GM18868 (cell line): ENCODE measurements around the gene COL4A2.
A peak's percentile ranks its signal among the peaks of the same experiment; 100 is the strongest.

Experiments used
- ATAC-seq: cut with Tn5 transposase; IDR thresholded peaks from one replicate; pipeline ENCODE4 v1.9.1; 2021; ENCODE audit warnings: mild to moderate bottlenecking, moderate library complexity; ENCODE audit not compliant: unreplicated experiment

Gene COL4A2

DNA sequence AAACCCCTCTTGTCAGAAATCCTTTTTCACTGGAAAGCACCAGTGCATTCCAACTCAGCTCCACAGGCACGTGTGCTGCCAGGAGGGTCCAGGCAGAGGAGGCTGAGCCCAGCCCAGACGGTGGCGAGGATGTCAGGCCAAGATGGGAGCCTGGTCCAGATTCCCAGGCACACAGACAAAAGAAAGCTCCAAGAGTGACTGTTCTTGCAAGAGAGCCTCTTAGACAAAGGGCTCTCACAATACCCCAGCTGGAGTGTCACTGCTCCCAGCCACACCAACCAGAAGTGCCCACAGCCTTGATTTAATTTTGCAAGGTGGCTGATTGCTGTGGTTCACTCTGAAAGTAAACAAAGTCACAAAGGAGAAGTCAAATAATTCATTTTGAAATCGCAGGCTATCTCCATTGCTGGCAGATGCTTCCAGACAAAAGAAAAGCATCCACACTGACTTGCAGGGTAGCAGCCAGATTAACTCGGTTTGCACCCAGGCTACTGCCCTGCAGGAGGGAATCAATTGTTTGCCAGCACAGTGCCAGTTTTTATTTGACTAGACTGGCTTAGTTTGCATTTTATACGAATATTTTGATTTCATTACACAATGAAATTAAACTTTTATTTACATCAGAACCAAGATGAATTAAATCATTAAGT lies 159.3 kb downstream of the COL4A2 start:
- no peak for ATAC-seq

DNA sequence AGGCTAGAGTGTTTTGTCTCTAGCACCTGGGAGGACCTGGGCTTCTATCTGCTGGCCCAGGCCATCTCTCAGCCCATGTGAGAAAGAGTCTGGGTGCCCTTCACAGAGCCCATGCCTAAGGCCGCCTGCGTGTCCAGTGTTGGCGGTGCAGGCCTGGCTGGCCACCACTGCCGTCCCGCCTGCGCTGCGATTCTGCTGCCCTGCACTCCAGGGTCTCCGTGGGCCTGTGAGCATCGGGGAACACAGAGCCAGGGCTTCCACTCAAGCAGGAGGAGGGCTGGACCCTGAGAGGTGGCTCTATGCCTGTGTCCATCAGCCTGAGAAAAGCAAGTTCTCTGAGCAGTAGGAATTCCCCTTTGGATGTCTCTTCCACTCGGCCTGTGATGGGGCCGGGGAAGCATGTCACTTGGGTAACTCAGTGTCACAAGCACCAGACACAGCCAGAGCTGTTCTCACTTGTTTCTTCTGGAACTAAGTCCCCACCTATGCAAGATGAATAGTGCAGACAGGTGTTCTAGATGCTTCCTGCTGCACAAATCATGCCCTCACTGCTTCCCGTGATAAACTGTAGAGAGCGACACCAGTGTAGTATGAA lies 160.5 kb downstream of the COL4A2 start:
- no peak for ATAC-seq

DNA sequence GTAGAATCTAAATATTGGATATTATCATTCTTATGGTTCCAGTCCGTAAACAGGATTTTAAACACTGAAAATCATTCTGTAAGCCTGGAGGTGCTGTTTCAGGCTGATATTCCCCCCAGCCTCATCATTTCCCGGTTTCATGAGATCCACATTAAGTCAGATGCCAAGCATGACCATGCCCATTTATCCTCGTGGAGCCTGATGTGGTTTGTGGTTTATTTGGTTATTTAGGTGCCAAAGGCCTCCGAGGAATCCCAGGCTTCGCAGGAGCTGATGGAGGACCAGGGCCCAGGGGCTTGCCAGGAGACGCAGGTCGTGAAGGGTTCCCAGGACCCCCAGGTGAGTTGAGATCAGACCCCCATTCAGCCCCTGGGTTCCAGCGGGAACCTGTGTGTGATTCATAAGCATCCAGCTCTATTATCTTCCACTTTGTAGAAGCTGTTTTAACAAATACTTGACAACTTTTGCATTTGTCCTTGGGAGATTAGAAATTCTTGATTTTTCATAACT lies 162.0 kb downstream of the COL4A2 start:
- no peak for ATAC-seq

DNA sequence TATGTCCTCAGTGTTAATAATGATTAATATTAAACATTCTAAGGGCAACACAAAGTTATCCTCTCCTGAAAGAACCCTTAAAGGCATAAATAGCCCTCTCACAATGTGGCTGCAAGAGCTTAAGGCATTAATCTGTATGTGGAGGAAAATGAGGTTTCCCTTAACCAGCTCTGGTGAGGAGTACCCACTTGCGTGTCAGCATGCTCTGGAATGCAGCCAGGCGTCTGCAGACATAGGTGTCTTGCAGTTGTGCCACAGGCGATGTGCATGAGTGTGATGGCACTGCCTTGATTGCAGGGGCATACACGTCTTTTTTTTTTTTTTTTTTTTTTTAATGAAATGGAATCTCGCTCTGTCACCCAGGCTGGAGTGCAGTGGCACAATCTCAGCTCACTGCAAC lies 162.5 kb downstream of the COL4A2 start:
- ATAC-seq, result no peak

DNA sequence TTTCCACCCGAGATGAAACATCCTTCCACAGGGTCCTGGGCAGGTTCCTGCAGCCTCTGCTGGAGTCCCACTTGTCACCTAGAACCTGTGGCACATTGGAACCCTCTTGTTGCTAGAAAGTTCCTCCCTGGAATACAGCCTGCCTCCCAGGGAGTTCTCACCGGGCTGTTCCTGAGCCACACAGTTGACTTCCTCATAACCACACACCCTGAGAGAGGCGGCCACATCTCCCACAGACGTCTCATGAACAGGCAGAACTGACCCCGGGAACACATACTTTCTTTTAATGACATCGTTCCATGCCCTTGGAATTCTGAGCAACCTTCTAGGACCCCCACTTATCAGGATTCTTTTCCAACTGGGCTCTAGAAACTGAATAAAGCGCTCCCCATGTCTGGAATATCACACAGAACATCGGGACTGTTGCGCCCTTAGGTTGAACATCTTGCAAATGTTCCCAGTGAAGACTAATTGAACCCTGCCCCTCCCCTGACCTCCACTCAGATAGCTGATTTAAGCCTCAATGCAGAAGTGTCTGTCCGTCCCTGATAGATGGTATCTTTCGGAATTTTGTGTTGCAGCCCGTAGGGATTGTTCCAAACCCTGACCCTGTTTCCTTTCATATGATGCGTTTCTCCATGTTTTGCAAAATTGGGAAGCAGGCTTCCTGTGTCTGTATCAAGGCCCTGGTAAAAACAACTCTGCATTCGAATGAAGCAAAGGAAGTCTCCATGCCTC lies 163.4 kb downstream of the COL4A2 start:
- ATAC-seq, result no peak

DNA sequence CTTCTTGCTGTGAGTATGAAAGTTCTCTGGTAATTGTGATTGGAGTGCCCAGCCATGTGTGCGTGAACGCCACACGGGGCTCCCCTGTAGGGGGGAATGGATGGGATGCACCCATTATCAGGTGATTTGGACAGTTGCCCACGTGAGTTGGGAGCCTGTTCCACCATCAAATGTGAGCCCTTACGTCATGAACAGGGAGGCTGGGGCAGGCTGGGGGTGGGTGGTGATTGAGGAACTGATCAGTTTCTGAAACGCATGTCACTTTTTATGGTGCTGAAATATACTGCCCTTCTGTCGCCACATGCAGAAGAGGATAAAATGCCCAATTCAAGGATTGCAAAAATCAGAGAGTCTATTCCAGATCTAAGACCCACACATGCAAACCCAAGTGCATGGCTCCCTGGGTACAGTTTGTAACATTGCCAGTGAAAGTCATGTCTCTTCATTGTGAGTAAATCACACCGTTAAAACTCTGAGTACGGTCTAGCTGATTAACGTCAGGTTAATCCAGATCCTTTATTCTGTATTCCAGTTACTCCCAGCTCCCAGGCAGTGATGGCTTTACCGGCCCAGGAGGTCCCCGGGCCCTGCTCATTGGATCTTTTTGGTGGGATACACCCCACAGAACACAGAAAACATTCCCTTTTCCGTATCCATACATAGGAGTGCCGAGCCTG lies 164.2 kb downstream of the COL4A2 start:
- peak; percentile 42 for ATAC-seq

DNA sequence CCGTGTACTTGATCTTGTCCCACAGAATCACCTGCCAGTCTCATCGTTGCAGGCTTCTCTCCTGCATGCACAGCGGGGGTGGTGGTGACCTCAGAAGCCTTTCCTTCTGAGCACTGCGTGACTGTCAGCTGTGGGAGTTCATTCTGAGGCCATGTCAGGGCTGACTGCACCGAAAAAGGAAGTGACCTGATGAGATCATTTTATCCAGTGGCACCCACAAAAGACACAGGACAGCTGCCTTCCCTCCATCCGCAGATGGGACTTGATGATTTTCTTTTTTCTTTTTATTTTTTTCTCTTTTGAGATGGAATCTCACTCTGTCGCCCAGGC lies 164.7 kb downstream of the COL4A2 start:
- peak; percentile 98 for ATAC-seq

DNA sequence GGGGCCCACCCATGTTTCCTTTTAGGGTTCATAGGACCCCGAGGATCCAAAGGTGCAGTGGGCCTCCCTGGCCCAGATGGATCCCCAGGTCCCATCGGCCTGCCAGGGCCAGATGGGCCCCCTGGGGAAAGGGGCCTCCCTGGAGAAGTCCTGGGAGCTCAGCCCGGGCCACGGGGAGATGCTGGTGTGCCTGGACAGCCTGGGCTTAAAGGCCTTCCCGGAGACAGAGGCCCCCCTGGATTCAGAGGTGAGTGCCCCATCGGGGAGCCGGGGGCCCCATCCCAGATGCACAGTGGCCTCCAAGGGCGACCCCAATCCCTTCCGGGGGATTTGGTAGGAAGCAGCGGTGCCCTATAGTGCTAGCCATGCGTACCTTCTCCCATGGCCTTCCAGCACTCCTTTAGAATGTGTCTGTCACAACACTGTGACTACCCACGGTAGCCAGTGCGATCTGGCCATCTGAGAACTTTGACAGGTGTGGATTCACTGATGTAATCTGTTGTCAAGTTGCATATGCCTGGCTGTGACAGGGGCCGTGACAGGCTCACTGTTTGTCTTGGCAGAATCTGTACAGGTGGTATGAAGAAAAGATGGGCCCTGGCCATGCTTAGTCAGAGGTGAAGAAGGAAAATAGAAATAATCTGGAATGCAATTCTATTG lies 165.9 kb downstream of the COL4A2 start:
- ATAC-seq, result no peak

DNA sequence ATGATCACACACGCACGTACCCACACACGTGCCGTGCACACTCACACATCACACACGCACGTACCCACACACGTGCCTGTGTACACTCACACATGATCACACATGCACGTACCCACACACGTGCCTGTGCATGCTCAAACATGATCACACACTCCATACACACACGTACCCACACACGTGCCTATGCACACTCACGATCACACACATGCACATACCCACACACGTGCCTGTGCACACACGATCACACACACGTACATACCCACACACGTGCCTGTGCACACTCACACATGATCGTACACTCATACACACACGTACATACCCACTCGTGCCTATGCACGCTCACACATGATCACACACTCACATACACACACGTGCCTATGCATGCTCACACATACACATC lies 167.6 kb downstream of the COL4A2 start:
- no peak for ATAC-seq

DNA sequence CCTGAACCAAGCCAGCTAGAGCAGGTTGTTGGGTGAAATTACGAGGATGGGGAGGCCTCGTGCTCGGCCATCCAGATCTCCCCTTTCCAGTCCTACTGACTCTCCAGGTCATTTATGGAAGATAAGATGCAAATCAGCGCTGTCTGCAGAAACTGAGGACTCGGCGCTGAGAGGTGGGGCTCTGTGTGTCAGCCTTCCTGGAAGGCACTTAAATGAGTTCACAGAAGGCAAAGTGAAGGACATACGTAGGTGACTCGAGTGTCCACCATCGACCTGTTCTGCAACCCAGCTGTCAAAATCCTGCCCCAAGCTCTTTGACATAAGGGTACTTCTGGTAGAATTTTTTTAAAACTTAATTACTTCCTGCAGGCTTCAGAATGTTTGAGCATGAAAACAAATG lies 168.0 kb downstream of the COL4A2 start:
- ATAC-seq, result no peak

DNA sequence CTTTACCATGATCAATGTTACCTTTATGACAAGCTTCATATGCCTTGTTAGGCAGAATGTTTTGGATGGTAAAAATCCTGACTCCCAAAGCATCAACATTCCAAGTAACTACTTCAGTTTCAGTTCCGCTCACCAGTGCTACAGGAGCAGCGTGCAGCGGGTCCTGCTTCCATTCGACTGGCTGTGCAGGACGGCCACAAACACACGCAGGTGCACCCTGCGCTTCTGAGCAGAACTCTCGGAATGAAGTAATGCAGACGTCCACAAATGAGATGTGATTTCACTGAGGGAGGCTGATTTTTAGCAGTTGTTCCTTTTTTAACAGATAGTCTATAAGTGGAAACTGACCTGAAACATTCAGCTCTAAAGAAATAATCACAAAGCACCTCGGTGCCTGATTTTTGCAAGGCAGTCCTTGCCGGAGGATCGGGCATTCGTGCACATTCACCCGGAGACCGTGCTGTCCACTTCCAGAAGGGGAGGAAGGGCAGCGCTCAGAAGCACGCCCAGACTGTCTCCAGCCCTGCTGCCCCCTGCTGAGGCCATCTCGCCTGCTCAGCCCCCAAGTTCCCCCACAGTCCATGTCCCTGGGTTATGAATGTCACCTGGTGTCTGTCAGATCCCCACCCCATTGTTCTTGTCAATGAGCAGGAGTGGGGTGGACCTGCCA lies 168.6 kb downstream of the COL4A2 start:
- no peak for ATAC-seq

DNA sequence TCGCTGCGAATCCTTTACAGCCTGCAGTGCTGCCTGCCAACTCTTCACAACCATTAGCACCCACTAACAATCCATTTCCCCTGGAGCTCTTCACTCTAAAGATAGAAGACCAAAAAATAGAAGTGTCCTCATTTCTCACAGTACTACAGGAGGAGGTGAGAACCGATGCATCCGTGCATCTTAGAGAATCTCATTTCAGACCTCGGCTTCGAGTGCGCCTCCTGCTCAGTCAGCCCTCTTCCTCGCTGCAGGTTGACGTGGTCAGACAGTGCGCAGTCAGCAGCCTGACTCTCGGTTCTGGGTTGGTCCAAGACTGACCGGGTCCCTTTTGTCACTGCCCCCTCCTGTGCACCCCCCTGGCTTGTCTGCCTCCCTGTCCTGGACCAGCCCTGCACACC lies 169.1 kb downstream of the COL4A2 start:
- ATAC-seq, result no peak

DNA sequence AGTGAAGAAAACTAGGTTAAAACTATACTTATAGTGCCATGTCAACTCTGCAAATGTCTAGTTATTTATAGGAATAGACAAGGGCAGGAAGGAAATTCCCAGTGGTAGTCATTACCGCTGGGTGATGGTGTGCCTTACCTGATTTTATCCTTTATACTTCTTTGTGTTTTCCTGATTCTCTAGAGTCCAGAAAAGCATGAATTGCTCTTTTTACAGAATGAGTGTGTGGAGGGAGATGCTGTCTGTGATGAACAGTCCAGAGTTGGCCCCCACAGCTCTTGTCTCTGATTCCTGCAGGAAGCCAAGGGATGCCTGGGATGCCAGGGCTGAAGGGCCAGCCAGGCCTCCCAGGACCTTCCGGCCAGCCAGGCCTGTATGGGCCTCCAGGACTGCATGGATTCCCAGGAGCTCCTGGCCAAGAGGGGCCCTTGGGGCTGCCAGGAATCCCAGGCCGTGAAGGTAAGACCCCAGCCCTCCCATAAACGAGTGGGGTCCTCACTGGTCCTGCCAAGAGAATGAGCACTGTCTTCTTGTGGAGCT lies 170.7 kb downstream of the COL4A2 start:
- no peak for ATAC-seq

DNA sequence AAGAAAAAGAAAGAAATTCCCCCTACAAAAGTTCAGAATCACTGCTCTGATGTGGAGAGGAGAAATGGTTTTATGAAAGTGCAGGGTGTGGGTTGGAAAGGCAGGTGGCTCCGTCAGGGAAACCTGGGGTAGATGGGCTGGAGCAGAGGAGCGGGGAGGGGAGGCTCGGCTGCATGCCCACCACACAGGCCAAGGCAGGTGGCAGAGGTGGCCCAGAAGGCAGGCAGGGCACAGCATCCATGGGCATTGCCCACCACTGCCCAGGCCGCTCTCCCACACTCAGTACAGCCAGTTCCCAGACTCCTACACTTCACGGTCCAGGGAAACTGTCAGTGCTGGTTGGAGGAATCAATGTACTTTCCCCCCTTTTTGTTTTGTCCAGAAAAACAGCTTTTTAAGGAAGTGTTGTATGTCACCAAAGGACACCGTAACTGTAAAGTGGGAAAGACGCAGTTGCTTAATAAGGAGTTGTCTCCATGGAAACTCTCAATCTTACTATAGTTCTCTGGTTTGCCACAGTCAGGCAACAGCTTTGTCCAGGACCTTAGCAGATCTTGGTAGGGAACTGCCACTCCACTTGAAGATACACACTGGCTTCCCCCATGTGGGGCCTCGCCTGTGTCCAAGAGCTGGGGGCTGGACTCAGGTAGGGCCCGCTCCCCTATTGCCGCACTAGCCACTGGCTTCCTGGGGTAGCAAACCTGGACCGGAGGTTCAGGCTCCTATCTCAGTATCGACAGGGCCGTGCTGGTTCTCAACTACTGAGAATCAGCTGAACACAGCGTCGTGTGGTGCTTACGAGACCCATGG lies 171.5 kb downstream of the COL4A2 start:
- no peak for ATAC-seq

DNA sequence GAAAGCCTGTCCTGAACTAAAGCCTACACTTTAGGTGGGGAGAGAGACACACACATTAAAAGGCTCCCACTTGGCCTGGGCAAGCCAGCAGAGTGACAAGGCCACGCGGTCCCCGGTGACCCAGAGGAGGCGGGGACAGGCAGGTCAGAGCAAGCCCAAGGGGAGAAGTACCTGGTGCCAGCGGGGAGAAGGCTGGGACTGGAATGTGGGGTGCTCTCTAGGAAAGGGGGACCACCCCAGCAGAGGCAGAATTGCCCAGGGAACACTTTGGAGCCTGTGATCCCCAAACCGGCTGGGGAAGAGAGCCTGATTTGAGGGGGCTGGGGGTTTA lies 172.1 kb downstream of the COL4A2 start:
- no peak for ATAC-seq

DNA sequence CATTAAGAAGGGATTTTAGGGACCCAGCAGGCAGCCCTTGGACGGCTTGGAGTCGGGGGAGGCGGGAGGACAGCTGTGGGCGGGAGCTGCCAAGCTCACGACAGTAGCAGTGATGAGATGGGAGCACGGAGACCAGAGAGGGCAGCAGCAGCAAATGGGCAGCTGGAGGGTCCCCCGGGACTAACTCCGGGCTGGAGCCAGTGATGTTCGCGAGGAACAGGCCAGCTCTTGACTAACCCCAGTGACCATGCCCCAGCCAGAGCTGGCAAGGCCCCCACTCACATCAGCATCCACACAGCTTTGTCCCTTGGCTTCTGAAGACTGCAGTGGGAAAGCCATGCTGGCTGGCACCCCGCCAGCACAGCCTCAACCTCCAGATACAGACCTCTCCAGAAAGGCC lies 172.6 kb downstream of the COL4A2 start:
- no peak for ATAC-seq

DNA sequence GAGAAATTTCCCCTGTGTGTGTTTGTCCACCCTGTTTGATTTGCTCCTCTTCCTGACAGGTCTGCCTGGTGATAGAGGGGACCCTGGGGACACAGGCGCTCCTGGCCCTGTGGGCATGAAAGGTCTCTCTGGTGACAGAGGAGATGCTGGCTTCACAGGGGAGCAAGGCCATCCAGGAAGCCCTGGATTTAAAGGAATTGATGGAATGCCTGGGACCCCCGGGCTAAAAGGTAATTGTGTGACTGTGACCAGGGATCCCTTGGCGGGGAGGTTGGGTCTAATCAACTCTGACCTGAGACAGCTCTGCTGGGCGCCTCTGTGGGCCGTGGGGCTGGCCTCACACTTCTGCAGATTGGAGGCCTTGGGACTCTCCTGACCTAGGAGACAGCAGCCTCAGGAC lies 173.1 kb downstream of the COL4A2 start:
- no peak for ATAC-seq

DNA sequence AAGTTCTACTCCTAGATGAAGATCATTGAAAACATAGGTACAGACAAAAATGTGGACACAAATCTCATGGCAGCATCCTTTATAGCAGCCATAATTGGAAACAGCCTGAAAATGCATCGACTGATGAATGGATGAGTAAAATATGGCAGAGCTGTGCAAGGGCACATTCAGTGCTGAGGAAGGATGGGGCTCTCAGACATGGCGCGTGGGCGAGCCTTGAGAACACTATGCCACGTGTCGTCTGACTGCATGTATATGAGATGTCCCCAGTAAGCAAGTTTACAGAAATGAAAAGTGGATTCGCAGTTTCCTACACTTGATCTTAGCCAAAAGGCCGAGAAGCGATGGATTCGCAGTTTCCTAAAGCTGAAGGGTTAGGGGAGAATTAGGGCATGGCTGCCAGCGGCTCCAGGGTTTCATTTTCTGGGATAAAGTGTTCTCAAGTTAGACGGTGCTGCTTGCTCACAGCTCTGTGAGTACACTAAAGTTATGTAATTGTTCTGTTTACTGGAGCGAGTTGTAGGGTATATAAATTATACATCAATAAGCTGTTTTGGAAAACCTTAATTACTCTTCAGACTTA lies 176.4 kb downstream of the COL4A2 start:
- no peak for ATAC-seq

DNA sequence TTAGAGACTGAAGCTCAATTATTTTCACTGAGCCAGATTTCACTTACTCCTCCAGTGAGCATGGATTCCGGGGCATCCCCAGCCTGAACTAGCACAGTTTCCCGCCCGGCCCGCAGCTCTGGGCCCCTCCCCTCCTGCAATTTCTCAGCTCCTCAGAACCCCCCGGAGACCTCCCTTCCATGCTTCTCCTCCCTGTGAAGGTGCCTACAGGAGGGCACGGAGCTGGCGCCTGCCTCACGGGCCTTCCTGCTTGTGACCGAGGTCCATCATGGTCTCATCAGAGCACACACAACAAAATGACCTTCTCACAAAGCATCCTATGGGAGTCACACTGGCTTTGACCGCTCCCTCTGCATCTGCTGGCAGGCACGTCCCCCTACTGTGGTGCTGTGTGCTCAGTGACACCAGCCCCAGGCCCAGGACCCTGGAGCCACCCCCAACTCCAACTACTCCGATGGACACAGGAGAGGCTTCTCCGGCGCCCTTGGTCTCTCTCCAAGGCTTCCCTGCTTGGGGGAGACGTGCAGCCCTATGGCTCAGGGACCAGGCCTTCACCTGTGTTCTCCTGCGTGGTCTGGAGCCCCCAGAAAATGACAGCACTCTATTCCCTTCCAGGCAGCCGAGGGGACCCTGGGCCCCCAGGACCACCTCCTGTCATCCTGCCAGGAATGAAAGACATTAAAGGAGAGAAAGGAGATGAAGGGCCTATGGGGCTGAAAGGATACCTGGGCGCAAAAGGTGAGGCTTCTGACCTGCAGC lies 177.4 kb downstream of the COL4A2 start:
- ATAC-seq, result no peak
